ENCODE measurements around the gene NR2E1.

GRCh38 chr6:108194503-108194902, 28.7 kb downstream of the NR2E1 start:
- TF ChIP-seq CTCF (IDR thresholded peaks at IDR 0.05) (no peak), POLR2A (IDR thresholded peaks at IDR 0.05) (no peak)

Measured in heart left ventricle (tissue), 13 donors.